ENCODE data around the gene TRPM2. TPM values are rescaled to one million over a fixed set of nuclear protein-coding genes. Genes with fewer than 3 reads are reported as not detected.

Gene TRPM2
- total RNA-seq, 3 donors from 2014 or later, result 1.5 to 10.3 (median 7.2) TPM

DNA sequence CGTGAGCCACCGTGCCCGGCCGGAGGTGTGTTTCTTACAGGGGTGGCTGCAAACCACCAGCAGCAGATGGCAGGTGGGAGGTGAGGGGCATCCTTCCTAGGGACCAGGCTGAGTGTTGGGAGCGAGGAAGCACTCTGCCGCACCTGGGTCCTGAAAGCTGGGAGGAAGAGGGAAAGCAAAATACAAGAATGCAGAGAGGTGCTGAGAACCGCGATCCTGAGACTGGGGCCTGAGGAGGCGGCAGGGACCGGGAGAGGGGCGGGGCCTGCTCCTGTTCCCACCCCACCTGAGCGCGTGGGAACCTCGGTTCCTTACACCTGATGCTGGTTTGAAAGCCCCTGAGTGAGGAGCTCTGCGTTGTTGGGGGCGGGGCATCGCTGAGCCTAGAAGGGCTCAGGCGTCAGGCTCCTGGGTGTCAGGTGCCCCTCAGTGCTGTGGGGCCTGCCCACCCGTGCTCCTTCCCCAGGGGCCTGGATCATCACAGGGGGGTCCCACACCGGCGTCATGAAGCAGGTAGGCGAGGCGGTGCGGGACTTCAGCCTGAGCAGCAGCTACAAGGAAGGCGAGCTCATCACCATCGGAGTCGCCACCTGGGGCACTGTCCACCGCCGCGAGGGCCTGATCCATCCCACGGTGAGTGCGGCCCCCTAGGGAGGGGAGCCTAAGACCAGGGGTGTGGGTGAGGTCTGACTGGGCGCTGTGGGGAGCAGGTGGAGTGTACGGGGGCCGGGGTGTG, 15.5 kb downstream of the TRPM2 start:
- ATAC-seq, result peak; percentile 25
- TF ChIP-seq, protein P1, sequence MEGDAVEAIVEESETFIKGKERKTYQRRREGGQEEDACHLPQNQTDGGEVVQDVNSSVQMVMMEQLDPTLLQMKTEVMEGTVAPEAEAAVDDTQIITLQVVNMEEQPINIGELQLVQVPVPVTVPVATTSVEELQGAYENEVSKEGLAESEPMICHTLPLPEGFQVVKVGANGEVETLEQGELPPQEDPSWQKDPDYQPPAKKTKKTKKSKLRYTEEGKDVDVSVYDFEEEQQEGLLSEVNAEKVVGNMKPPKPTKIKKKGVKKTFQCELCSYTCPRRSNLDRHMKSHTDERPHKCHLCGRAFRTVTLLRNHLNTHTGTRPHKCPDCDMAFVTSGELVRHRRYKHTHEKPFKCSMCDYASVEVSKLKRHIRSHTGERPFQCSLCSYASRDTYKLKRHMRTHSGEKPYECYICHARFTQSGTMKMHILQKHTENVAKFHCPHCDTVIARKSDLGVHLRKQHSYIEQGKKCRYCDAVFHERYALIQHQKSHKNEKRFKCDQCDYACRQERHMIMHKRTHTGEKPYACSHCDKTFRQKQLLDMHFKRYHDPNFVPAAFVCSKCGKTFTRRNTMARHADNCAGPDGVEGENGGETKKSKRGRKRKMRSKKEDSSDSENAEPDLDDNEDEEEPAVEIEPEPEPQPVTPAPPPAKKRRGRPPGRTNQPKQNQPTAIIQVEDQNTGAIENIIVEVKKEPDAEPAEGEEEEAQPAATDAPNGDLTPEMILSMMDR (IDR thresholded peaks at IDR 0.05), result no peak

DNA sequence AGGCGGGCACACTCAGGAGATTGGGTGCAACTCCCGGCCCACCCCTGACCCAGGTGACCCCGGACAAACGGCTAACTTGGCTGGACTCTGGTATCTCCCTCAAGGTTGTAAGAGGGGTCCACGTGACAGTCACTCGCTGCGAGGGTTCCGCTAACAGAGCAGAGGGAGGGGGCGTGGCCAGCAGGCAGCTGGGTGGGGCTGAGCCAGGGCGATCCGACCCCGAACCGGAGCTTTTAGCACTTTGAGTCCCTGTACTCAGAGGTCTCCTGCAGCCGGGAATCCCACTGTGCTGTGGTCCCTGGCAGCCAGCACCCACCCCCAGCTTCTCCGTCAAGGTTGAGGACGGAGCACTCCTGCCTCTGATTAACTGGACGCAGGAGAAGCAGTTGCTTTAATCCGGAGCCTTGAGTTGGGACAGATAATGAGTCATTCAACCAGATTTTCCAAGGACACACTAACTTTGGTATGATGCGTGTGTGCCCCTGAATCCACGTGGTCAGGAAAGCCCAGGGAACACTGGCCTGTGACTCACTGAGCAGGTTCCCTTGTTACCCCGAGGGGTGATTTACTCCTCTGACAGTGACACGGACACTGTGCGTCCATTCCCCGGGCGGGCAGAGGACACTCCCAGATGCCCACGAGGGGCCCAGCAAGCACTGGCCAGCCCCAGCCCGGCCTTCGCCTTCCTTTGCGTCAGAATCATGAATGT, 16.8 kb downstream of the TRPM2 start:
- ATAC-seq (peak; percentile 51), DNase-seq (peak in 1 of 3 donors; percentile 43)

More for the DNA sequence above, 15.5 kb downstream of the TRPM2 start:
- no peak overlapping the region for H3K4me3 ChIP-seq
- DNase-seq, result peak in 1 of 3 donors; percentile 23
- H3K9me3 ChIP-seq, result no peaks in the 10 kb centered on the region
- intact Hi-C loops (cut with DNase I, micrococcal nuclease), result no loop called here
- no peaks in the 10 kb centered on the region for H3K36me3 ChIP-seq (ENCODE audit: low read depth)
- H3K4me1 ChIP-seq (ENCODE audit: low read depth), result no peaks in the 10 kb centered on the region

DNA sequence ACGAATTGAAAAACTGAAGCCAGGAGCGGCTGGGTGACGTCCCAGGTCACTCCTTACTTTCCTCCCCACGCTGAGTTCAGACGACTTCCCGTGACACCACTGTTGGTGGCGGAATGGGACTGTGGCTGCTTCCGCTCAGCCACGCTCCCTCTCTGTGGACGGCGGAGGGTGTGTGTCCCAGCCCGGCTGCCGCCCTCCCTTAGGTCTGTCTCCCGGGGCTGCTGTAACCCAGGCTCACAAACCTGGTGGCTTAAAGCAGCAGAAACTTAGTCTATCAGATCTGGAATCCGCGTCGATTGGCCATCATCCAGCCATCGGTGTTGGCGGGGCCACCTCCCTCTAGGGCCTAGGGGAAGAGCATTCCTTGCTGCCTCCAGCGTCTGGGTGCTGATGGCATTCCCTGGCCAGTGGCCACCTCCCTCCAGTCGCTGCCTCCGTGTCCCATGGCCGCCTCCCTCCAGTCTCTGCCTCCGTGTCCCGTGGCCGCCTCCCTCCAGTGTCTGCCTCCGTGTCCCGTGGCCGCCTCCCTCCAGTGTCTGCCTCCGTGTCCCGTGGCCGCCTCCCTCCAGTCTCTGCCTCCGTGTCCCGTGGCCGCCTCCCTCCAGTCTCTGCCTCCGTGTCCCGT, 17.5 kb downstream of the TRPM2 start:
- Histone ChIP-seq H3K9me3 (no peaks in the 10 kb centered on the region), H3K4me3 (no peak overlapping the region), H3K4me1 (ENCODE audit: low read depth) (peaks cover 2% of the 10 kb centered on the region), H3K36me3 (ENCODE audit: low read depth) (no peaks in the 10 kb centered on the region)
- DNase-seq, result no peak
- intact Hi-C loops (cut with DNase I, micrococcal nuclease), result no loop called here
- no peak for ATAC-seq
- TF ChIP-seq, protein P1 (IDR thresholded peaks at IDR 0.05), result no peak

More for the DNA sequence above, 16.8 kb downstream of the TRPM2 start:
- TF ChIP-seq, protein P1 (IDR thresholded peaks at IDR 0.05), result no peak
- no peaks in the 10 kb centered on the region for H3K9me3 ChIP-seq
- no peak overlapping the region for H3K4me3 ChIP-seq
- peaks cover 2% of the 10 kb centered on the region for H3K4me1 ChIP-seq (ENCODE audit: low read depth)
- H3K36me3 ChIP-seq (ENCODE audit: low read depth), result no peaks in the 10 kb centered on the region
- intact Hi-C loops (cut with DNase I, micrococcal nuclease), result no loop called here

DNA sequence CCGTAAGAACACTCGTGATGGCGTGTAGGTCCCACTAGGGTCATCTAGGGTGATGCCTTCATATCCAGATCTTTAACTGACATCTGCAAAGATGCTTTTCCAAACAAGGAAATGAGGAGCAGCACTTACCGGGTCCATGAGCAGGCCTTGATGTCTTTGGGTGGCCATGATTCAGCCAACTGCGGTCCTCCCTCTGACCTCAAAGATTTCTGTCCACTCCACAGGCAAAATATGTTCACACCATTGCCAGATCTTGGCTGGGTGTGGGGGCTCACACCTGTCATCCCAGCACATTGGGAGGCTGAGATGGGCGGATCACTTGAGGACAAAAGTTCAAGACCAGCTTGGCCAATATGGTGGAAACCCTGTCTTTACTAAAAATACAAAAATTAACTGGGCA, 18.2 kb downstream of the TRPM2 start:
- DNase-seq (no peak), ATAC-seq (no peak)
- H3K4me3 ChIP-seq, result no peak overlapping the region
- no peaks in the 10 kb centered on the region for H3K36me3 ChIP-seq (ENCODE audit: low read depth)
- peaks cover 2% of the 10 kb centered on the region for H3K4me1 ChIP-seq (ENCODE audit: low read depth)
- H3K9me3 ChIP-seq, result no peaks in the 10 kb centered on the region
- TF ChIP-seq, protein P1 (IDR thresholded peaks at IDR 0.05), result no peak
- intact Hi-C loops (cut with DNase I, micrococcal nuclease), result no loop called here

DNA sequence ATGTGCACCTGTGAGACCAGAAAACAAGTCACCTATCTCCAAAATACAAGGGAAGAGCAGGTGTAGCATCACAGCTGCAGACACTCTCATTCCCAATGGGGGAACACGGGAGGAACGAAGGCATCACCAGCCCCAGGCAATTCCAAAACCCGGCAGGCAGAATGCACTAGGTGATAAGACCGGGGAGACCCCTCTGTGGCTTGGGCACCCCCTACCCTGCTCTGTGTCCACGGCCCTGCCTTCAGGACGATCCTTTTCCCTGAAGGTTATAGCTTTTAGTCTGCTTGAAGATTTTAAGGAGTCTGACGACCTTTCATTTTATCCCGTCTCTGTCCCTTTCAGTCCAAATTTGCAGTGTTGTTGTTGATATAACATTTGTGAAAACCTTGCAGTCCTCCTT, 19.2 kb downstream of the TRPM2 start:
- intact Hi-C loops (cut with DNase I, micrococcal nuclease), result no loop called here
- DNase-seq (no peak), ATAC-seq (no peak)
- H3K4me1 ChIP-seq (ENCODE audit: low read depth), result peaks cover 2% of the 10 kb centered on the region
- TF ChIP-seq, protein P1 (IDR thresholded peaks at IDR 0.05), result no peak
- H3K4me3 ChIP-seq, result no peak overlapping the region
- H3K36me3 ChIP-seq (ENCODE audit: low read depth), result no peaks in the 10 kb centered on the region
- H3K9me3 ChIP-seq, result no peaks in the 10 kb centered on the region

Measured in mucosa of descending colon (tissue), 3 donors.